Activated T-helper 17 cell treated with anti-CD3 and anti-CD28 coated beads, Interleukin-2, amount 50 U/mL, for 72 hours (primary cell): Measurements from ENCODE around the gene STARD4. TPM values are rescaled to one million over a fixed set of nuclear protein-coding genes. Genes with fewer than 3 reads are reported as not detected.

ENCODE experiments used
- ATAC-seq: fragments of 150-1000 bp; cut with Tn5 transposase; replicated peaks from 2 replicates; pipeline ENCODE4 v1.10.0; 2021; ENCODE audit warnings: mild to moderate bottlenecking, moderate library complexity
- H3K27ac Mint-ChIP-seq: one replicate; pipeline ENCODE4 v1.8.0; 2022; ENCODE audit warnings: mixed read lengths
- H3K27me3 Mint-ChIP-seq: one replicate; pipeline ENCODE4 v1.8.0; 2022; ENCODE audit warnings: mixed read lengths
- H3K36me3 Mint-ChIP-seq: one replicate; pipeline ENCODE4 v1.8.0; 2022; ENCODE audit warnings: low read depth, mild to moderate bottlenecking, mixed read lengths
- H3K4me1 Mint-ChIP-seq: one replicate; pipeline ENCODE4 v1.8.0; 2022; ENCODE audit warnings: mixed read lengths
- H3K4me3 Mint-ChIP-seq: one replicate; pipeline ENCODE4 v1.8.0; 2022; ENCODE audit warnings: mild to moderate bottlenecking, mixed read lengths
- H3K9me3 Mint-ChIP-seq: one replicate; pipeline ENCODE4 v1.8.0; 2022; ENCODE audit warnings: mixed read lengths
- total RNA-seq, 2 donors: library from RNA; stranded (reverse); gene quantifications; one replicate each; pipeline ENCODE4 v1.2.3, GENCODE V29; 2022

The STARD4 gene
- total RNA-seq, 2 donors from 2014 or later, result 48.7 to 102 TPM

DNA sequence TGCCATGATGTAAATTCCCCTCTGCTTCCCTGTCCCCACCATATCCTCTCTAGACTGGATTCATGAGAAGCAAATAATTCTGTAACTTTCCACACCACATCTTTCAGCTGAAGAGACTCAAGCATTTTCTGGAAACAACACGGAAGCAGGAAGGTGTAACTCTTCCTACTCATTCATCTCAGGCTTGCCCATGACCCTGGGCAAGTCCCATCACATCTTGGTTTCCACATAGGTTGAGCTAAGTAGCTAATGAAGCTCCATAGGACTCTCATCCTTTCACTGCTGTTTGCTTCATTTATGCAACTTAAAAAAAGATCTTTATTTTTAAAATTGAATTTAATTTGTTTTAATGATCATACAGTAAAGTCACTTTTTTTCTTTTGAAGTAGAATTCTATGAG lies 32.7 kb upstream of the STARD4 start:
- Mint-ChIP-seq H3K9me3 (no peaks in the 10 kb centered on the region), H3K36me3 (no peaks in the 10 kb centered on the region), H3K4me3 (no peak overlapping the region), H3K4me1 (no peaks in the 10 kb centered on the region), H3K27ac (no peak overlapping the region), H3K27me3 (peaks cover 7% of the 10 kb centered on the region)
- ATAC-seq, result peak; percentile 58

DNA sequence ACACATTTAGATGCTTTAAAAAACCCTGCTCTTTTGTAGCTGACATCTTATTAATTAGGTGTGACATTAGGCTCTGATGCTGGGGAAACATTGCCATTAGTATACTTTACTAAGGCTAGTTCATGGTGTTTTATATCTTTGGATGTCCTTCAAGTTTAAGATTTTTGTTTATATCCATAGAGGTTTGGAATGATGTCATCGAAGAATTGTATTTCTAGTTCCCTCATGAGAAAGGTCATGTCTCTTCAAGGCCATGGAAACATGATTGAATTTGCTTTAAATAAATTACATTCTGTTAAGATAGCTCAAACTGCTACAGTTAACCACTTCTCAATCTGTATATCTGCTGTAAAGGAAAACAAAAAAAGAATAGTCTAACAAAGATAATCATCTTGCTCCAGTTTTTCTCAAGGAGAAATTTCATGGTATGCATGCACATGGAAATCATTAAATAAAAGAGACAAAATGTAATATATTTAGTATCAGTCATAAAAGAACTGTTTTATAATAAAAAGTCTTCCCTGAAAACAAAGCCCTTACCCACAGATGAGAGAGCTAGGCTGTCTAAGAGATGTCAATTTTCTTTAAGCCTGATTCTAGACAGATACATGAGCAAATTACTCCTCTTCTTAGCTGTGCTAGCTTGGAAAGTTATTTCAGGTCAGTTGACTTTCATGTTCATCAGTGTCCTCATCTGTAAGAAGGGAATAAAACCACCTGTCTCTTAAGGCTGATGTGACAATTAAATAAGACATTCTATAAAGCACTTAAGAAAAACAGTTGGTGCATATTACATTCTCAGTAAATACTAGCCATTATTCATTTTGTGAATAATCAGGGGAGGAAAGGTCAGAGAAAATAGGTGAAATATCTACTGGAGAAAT lies 25.0 kb upstream of the STARD4 start:
- Mint-ChIP-seq H3K27me3 (peaks cover 14% of the 10 kb centered on the region), H3K4me3 (no peak overlapping the region), H3K9me3 (no peaks in the 10 kb centered on the region), H3K36me3 (no peaks in the 10 kb centered on the region), H3K4me1 (no peaks in the 10 kb centered on the region), H3K27ac (no peak overlapping the region)
- no peak for ATAC-seq

DNA sequence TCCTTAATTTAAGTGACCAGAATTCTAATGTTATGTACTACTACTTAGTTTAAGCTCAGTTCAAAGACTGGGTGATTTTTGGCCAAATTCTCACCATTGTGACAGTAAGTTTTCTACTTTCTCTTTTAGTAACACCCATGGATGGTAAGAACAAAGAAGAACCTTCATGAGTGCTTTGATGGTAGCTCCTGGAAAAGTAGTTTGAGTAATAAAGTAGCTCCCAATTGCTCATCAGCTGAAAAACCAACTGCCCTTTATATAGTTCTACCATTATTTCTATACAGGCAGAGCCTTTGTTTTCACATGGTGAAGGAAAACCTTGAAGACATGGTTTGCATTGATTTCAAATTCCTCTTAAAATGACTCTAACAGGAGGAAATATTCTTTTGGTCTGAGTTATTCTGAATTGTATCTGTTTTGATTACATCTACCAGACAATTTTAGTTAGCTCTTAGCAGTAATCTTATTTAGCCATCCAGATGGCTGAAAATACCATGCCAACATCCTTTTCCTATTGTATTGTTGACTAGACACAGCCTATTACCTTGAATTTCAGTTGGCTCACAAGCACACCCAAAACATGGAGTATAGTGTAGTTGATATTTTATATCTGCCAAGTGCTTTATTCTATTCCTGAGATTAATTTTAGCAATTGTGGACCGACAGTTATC lies 23.7 kb upstream of the STARD4 start:
- H3K9me3 Mint-ChIP-seq, result no peaks in the 10 kb centered on the region

DNA sequence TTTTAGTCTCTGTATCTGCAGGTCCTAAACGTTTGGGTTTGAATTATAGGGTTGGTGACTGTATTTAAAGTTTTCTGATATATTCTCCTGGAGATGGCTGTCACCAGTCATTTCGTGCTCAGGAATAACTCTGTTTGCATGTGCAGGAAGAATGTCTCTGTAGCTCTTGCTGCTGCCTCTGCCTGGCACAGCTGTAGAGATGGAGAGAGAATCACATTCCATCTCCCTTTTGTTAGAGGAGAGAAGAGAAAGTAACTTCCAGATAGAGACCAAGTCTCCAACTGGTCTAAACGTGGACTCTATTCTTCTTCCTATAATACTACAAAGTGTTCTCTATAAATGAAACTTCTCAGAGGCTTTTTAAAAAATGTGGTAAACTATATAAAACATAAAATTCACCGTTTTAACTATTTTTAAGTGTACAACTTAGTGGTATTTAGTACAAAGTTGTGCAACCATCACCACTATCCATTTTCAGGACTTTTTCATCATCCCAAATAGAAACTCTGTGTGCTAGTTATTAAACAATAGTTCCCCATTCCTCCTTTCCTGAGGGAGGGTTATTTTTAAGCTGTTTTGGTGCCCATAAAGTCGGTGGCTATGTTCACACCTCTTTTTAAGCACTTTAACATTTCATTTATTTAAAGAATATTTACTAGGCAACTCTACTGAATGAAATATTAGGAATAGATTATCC lies 20.7 kb upstream of the STARD4 start:
- H3K27ac Mint-ChIP-seq, result no peak overlapping the region
- no peaks in the 10 kb centered on the region for H3K36me3 Mint-ChIP-seq
- H3K9me3 Mint-ChIP-seq, result no peaks in the 10 kb centered on the region
- H3K27me3 Mint-ChIP-seq, result peaks cover under 1% of the 10 kb centered on the region
- H3K4me1 Mint-ChIP-seq, result peaks cover 6% of the 10 kb centered on the region
- H3K4me3 Mint-ChIP-seq, result no peak overlapping the region
- no peak for ATAC-seq

More for the DNA sequence above, 23.7 kb upstream of the STARD4 start:
- Mint-ChIP-seq H3K4me1 (no peaks in the 10 kb centered on the region), H3K27ac (no peak overlapping the region), H3K36me3 (no peaks in the 10 kb centered on the region), H3K4me3 (no peak overlapping the region), H3K27me3 (peaks cover 11% of the 10 kb centered on the region)
- peak; percentile 43 for ATAC-seq

DNA sequence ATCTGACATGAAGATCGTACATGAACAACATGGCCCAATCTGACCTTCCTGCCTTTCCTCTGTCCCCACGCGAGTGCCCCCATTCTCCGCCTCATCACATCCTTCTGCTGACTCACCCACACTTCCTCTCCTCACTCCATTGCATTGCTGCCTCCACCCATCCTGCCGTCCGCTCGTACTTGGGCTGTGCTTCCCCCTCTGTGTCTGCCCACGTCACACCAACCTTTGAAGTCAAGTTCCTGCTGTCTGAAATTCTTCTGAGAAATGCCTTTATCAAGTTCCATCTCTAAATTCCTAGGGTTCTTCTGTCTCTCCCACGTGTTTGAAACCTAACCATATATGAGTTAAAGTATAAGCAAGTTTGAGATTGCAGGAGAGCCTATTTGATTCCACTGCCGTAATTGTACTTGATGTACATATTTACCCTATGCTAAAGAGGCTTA lies 18.0 kb upstream of the STARD4 start:
- Mint-ChIP-seq H3K4me1 (peaks cover 6% of the 10 kb centered on the region), H3K4me3 (peak overlapping the region; percentile 74), H3K9me3 (no peaks in the 10 kb centered on the region), H3K27me3 (no peaks in the 10 kb centered on the region), H3K27ac (peak overlapping the region; percentile 80), H3K36me3 (no peaks in the 10 kb centered on the region)
- peak; percentile 100 for ATAC-seq

DNA sequence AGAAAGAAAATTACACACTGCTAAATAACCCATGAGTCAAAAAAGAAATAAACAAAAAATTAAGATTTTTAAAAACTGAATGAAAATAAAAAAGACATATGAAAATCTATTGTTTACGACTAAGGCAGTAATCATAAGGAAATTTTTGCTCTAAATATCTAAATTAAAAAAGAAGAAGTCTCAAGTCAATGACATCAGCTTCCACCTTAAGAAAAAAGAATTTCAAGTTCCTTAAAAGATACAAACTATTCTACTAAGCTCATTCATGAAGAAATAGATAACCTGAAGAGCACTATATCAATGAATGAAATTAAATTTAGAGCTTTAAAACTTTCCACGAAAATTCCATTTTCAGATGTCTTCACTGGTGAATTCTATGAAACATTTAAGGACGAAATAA lies 15.7 kb upstream of the STARD4 start:
- H3K27me3 Mint-ChIP-seq, result no peaks in the 10 kb centered on the region
- no peak overlapping the region for H3K27ac Mint-ChIP-seq

DNA sequence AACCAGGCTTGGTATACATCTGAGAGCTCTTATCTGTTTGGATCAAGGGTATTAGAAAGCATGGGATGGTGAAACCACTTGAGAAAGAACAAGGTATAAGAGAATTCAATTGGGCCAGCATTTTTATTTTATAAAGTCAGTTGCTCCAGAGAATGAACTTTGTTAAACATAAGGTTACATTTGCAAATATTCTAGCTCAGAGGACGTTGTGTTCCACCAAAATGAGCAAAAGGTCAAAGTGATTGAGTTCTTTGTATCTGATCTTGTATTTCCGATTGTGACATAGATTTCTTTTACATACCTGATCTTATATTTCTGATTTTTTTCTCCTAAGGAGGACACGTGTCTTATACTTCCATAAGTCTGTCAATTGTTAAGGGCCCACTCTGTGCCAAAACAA lies 8.6 kb upstream of the STARD4 start:
- Mint-ChIP-seq H3K4me3 (no peak overlapping the region), H3K36me3 (no peaks in the 10 kb centered on the region), H3K4me1 (no peaks in the 10 kb centered on the region), H3K27me3 (no peaks in the 10 kb centered on the region), H3K27ac (no peak overlapping the region), H3K9me3 (no peaks in the 10 kb centered on the region)
- no peak for ATAC-seq

More for the DNA sequence above, 15.7 kb upstream of the STARD4 start:
- Mint-ChIP-seq H3K4me1 (peaks cover 6% of the 10 kb centered on the region), H3K9me3 (no peaks in the 10 kb centered on the region), H3K4me3 (no peak overlapping the region), H3K36me3 (no peaks in the 10 kb centered on the region)
- no peak for ATAC-seq

DNA sequence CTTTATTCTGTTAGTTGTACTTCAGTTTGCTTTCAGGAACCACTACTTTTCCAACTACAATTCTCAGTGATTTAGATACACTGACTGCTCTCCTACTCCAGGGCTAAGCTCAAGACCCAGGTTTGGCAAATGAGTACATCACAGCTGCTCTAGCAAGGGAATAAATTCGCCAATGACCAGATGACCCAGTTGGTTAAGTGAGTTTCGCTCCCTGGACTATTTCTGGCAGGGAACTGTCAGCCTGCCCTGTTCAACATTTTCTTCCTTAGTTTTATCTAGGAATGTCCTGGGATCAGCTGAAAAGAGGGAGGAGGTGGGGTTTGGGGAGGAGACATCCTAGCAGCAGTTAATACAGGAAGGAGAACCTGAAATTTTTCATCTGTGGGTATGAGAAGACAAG lies 6.4 kb upstream of the STARD4 start:
- H3K9me3 Mint-ChIP-seq, result no peaks in the 10 kb centered on the region
- H3K4me1 Mint-ChIP-seq, result no peaks in the 10 kb centered on the region
- no peaks in the 10 kb centered on the region for H3K27me3 Mint-ChIP-seq
- H3K4me3 Mint-ChIP-seq, result no peak overlapping the region
- no peak for ATAC-seq
- H3K36me3 Mint-ChIP-seq, result no peaks in the 10 kb centered on the region
- H3K27ac Mint-ChIP-seq, result no peak overlapping the region

DNA sequence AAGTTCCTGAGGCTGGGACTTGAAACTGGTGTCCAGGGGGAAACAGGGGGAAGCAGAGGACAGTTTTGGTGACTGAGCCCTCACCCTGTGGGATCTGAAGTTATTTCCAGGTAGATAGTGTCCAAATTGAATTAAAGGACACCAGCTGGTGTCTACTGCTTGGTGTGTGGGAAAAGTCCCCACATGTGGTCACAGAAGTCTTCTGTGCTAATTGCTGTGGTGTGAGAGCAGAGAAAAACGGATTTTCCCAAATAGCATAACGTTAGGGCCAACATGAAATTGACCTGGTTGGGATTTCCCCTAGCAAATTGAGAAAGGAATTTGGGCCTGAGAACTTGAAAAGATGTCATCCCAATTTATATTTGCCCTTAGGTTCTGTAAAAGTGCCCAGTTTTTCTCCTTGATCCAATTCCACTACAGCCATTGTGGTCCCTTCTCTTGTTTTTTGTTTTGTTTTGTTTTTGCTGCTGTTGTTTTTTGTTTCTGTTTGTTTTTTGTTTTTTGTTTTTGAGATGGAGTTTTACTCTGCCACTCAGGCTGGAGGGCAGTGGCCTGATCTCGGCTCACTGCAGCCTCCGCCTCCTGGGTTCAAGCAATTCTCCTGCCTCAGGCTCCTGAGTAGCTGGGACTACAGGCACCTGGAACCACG lies 5.6 kb upstream of the STARD4 start:
- Mint-ChIP-seq H3K27ac (peak overlapping the region; percentile 47), H3K9me3 (no peaks in the 10 kb centered on the region), H3K4me3 (no peak overlapping the region), H3K4me1 (peaks cover 3% of the 10 kb centered on the region), H3K36me3 (no peaks in the 10 kb centered on the region), H3K27me3 (no peaks in the 10 kb centered on the region)
- no peak for ATAC-seq

DNA sequence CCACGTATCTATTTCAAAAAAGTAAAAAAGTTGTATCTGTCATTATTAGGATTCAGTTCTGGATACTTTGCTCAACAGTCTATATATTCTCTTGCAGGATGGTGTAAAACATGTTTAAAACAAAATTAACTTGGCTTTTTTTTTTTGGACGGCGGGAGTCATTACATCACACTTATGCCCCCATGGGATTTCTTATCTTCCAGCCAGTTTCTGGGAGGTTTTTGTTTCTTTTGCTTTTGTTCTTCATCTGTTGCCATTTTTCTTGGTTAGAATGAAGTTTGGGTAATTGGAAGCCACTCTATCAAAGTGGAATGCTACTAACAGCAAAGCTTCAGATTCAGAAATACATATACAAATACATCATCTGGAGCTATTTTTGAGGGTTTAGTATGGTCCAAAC lies 1.8 kb upstream of the STARD4 start:
- no peaks in the 10 kb centered on the region for H3K9me3 Mint-ChIP-seq
- no peak overlapping the region for H3K27ac Mint-ChIP-seq
- H3K4me3 Mint-ChIP-seq, result peak overlapping the region; percentile 96
- no peak for ATAC-seq
- no peaks in the 10 kb centered on the region for H3K27me3 Mint-ChIP-seq
- peaks cover 36% of the 10 kb centered on the region for H3K36me3 Mint-ChIP-seq
- peaks cover 20% of the 10 kb centered on the region for H3K4me1 Mint-ChIP-seq

DNA sequence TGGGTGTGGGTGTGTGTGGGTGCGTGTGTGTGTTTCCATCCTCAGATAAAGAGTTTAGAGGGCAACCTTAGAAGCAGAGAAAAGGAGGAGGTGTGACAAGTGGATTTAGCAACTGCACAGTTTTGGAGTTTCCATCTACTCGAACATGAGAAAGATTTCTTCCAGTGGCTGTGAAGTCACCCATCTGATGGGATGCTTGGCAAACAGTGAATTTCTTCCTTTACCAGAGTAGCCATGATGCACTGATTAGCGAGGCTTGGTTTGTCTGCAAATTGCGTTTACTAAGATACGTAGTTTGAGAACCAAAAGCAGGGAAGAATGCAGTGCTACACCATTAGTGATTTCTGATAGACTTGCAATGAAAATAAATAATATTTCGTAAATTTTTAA lies 791 bp upstream of the STARD4 start:
- Mint-ChIP-seq H3K27ac (peak overlapping the region; percentile 99), H3K9me3 (no peaks in the 10 kb centered on the region), H3K27me3 (no peaks in the 10 kb centered on the region), H3K36me3 (peaks cover 38% of the 10 kb centered on the region), H3K4me3 (peak overlapping the region; percentile 96), H3K4me1 (peaks cover 24% of the 10 kb centered on the region)
- ATAC-seq, result no peak

DNA sequence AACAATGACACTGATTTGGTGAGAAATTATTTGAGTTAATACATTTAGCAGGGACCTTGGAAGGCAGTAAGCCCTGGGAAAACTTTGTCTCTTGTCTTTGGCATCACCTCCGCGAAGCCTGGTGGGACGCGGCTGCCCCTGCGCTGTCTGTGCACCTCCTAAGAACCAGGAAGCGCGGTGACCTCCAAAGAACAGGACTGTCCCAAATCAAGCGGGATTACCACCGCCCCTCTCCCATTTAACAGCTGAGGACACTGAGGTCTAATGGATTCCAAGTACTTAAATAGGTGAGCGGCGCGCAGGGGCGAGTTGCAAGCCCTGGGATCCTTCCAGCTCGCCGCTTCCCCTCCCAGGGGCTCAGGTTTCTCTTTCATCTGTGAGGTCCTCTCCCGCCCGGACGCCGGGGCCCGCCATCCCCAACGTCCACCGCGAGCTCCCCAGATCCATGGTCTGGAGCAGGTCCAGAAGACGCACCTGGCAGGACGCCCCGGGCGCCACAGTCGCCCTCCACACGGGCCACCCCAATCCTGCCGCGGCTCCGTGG lies 432 bp downstream of the STARD4 start:
- Mint-ChIP-seq H3K4me1 (peaks cover 29% of the 10 kb centered on the region), H3K27ac (peak overlapping the region; percentile 99)

DNA sequence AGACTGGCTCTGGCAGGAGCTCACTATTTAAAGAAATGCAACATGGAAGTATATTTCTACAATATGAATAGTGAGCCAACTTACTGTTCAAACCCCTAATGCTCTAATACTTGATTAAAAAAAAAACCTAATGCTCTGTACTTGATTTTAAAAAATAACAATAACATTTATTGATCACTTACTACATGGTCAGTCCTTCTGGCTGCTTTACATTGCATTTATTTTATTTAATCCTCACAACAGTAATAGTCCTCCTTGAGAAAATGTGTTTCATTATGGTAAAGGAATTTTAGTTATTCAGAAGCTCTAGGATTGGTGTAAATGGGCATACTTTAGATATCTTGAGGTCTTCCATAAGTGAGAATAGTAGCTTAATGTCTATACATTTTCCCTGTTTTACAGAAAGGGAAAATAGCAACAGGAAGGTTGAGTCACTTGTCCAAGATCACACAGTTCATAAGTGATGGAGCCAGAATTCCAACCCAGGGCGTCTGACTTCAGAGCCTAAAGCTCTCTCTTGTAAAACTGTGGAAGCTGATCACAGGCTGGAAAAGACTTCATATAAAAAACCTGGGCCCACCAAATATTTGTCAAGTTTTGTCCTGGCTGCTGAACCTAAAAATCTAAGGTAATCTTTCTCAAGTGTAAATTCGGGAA lies 1.0 kb downstream of the STARD4 start:
- ATAC-seq, result no peak

More for the DNA sequence above, 432 bp downstream of the STARD4 start:
- Mint-ChIP-seq H3K27me3 (no peaks in the 10 kb centered on the region), H3K9me3 (no peaks in the 10 kb centered on the region), H3K4me3 (peak overlapping the region; percentile 96), H3K36me3 (peaks cover 50% of the 10 kb centered on the region)
- peak; percentile 16 for ATAC-seq

More for the DNA sequence above, 1.0 kb downstream of the STARD4 start:
- Mint-ChIP-seq H3K4me3 (peak overlapping the region; percentile 96), H3K9me3 (no peaks in the 10 kb centered on the region), H3K27me3 (no peaks in the 10 kb centered on the region), H3K36me3 (peaks cover 56% of the 10 kb centered on the region), H3K27ac (peak overlapping the region; percentile 99), H3K4me1 (peaks cover 29% of the 10 kb centered on the region)
